SK-N-SH treated with all-trans-retinoic acid at 6 μM for 48 hours (cell line): ENCODE data around the gene PLCB1.

Experiments used
- ATAC-seq: fragments of 200-7000 bp; cut with Tn5 transposase; 3 replicates; pipeline ENCODE4 v1.9.1; 2020; ENCODE audit warnings: mild to moderate bottlenecking, moderate library complexity
- BACH2 ChIP-seq: fragments of 250-450 bp; sonication (Bioruptor Pico); IDR thresholded peaks from 2 replicates; pipeline ENCODE4 v1.9.0; 2021; ENCODE audit warnings: mild to moderate bottlenecking, borderline replicate concordance
- CREB5 ChIP-seq: fragments of 250-450 bp; sonication (Bioruptor Pico); IDR thresholded peaks from 2 replicates; pipeline ENCODE4 v1.5.1; 2020; ENCODE audit warnings: low read depth, mild to moderate bottlenecking, moderate library complexity
- CSDC2 ChIP-seq: fragments of 250-450 bp; sonication (Bioruptor Pico); IDR thresholded peaks from 2 replicates; pipeline ENCODE4 v1.5.0; 2020; ENCODE audit warnings: mild to moderate bottlenecking, moderate library complexity
- CSRNP3 ChIP-seq: fragments of 250-450 bp; sonication (Bioruptor Pico); IDR thresholded peaks from 2 replicates; pipeline ENCODE4 v1.5.1; 2021; ENCODE audit warnings: mild to moderate bottlenecking, moderate library complexity
- GLIS3 ChIP-seq: fragments of 250-450 bp; sonication (Bioruptor Pico); IDR thresholded peaks from 2 replicates; pipeline ENCODE4 v1.5.0; 2020; ENCODE audit warnings: mild to moderate bottlenecking, moderate library complexity
- ISL1 ChIP-seq: fragments of 250-450 bp; sonication (Bioruptor Pico); IDR thresholded peaks from 2 replicates; pipeline ENCODE4 v2.1.2; 2022; ENCODE audit warnings: mild to moderate bottlenecking, moderate library complexity
- OSR1 ChIP-seq: fragments of 250-450 bp; sonication (Bioruptor Pico); IDR thresholded peaks from 2 replicates; pipeline ENCODE4 v1.8.0; 2022; ENCODE audit warnings: moderate library complexity, mild to moderate bottlenecking, inconsistent platforms
- PATZ1 ChIP-seq: fragments of 250-450 bp; sonication (Bioruptor Pico); IDR thresholded peaks from 2 replicates; pipeline ENCODE4 v1.8.0; 2020; ENCODE audit warnings: mild to moderate bottlenecking, moderate library complexity, borderline replicate concordance
- POU6F1 ChIP-seq: fragments of 250-450 bp; sonication (Bioruptor Pico); IDR thresholded peaks from 2 replicates; pipeline ENCODE4 v1.8.0; 2021; ENCODE audit warnings: low read depth, mild to moderate bottlenecking, moderate library complexity, borderline replicate concordance
- PPARA ChIP-seq: fragments of 250-450 bp; sonication (Bioruptor Pico); IDR thresholded peaks from 2 replicates; pipeline ENCODE4 v1.5.0; 2020; ENCODE audit warnings: mild to moderate bottlenecking, borderline replicate concordance
- RARB ChIP-seq: fragments of 250-450 bp; sonication (Bioruptor Pico); IDR thresholded peaks from 2 replicates; pipeline ENCODE4 v1.8.0; 2021; ENCODE audit warnings: mild to moderate bottlenecking, moderate library complexity
- SNAI2 ChIP-seq: fragments of 250-450 bp; sonication (Bioruptor Pico); IDR thresholded peaks from 2 replicates; pipeline ENCODE4 v1.5.0; 2020; ENCODE audit warnings: mild to moderate bottlenecking, moderate library complexity
- TOX ChIP-seq: fragments of 250-450 bp; sonication (Bioruptor Pico); IDR thresholded peaks from 2 replicates; pipeline ENCODE4 v1.8.0; 2021; ENCODE audit warnings: mild to moderate bottlenecking, moderate library complexity, borderline replicate concordance
- TSHZ2 ChIP-seq: fragments of 250-450 bp; sonication (Bioruptor Pico); IDR thresholded peaks from 2 replicates; pipeline ENCODE4 v1.5.0; 2020; ENCODE audit warnings: mild to moderate bottlenecking, moderate library complexity
- ZC3H10 ChIP-seq: fragments of 250-450 bp; sonication (Bioruptor Pico); IDR thresholded peaks from 2 replicates; pipeline ENCODE4 v1.5.1; 2021; ENCODE audit warnings: mild to moderate bottlenecking, moderate library complexity
- ZFP3 ChIP-seq: fragments of 250-450 bp; sonication (Bioruptor Pico); IDR thresholded peaks from 2 replicates; pipeline ENCODE4 v1.5.0; 2020; ENCODE audit warnings: mild to moderate bottlenecking, moderate library complexity
- ZFP30 ChIP-seq: fragments of 450-650 bp; formaldehyde crosslinking; IDR thresholded peaks from 2 replicates; pipeline ENCODE4 v1.5.0; 2022; ENCODE audit warnings: mild to moderate bottlenecking, moderate library complexity
- ZNF70 ChIP-seq: fragments of 450-650 bp; formaldehyde crosslinking; IDR thresholded peaks from 2 replicates; pipeline ENCODE4 v1.5.0; 2020; ENCODE audit warnings: mild to moderate bottlenecking, moderate library complexity
- ZNF8 ChIP-seq: fragments of 450-650 bp; formaldehyde crosslinking; IDR thresholded peaks from 2 replicates; pipeline ENCODE4 v1.5.0; 2020; ENCODE audit warnings: mild to moderate bottlenecking, moderate library complexity

Gene PLCB1

GRCh38 chr20:8223091-8223870, 91.2 kb downstream of the PLCB1 start:
- TF ChIP-seq ZNF70 (CRISPR knock-in tag) (no peak), CREB5 (CRISPR knock-in tag) (no peak), ISL1 (CRISPR knock-in tag) (no peak), SNAI2 (no peak), POU6F1 (CRISPR knock-in tag) (no peak)
- peak; percentile 86 for ATAC-seq

- no peak for ATAC-seq
These were observed 93.6 kb downstream of the PLCB1 start for GRCh38 chr20:8225658-8226057.

GRCh38 chr20:8226106-8226505, 94.0 kb downstream of the PLCB1 start:
- TF ChIP-seq RARB (CRISPR knock-in tag) (no peak), CREB5 (CRISPR knock-in tag) (no peak), ISL1 (CRISPR knock-in tag) (no peak), SNAI2 (no peak), PATZ1 (CRISPR knock-in tag) (no peak), CSDC2 (CRISPR knock-in tag) (no peak), ZNF70 (CRISPR knock-in tag) (no peak), TSHZ2 (no peak)
- no peak for ATAC-seq

More at GRCh38 chr20:8225658-8226057, 93.6 kb downstream of the PLCB1 start:
- TF ChIP-seq SNAI2 (no peak), ZNF8 (no peak)
- TF ChIP-seq, all 23 proteins: peak for 0

GRCh38 chr20:8227293-8227692, 95.2 kb downstream of the PLCB1 start:
- no peak for ATAC-seq
- no peak for TF ChIP-seq PATZ1 (CRISPR knock-in tag)
- TF ChIP-seq TOX (CRISPR knock-in tag), result no peak
- no peak for TF ChIP-seq TSHZ2
- no peak for TF ChIP-seq GLIS3 (CRISPR knock-in tag)
- no peak for TF ChIP-seq ZNF8
- no peak for TF ChIP-seq ZC3H10
- no peak for TF ChIP-seq ZFP3 (CRISPR knock-in tag)
- no peak for TF ChIP-seq ISL1 (CRISPR knock-in tag)
- no peak for TF ChIP-seq RARB (CRISPR knock-in tag)
- TF ChIP-seq OSR1 (CRISPR knock-in tag), result no peak
- TF ChIP-seq SNAI2, result no peak
- no peak for TF ChIP-seq PPARA (CRISPR knock-in tag)
- TF ChIP-seq CSRNP3 (CRISPR knock-in tag), result no peak
- TF ChIP-seq BACH2 (CRISPR knock-in tag), result no peak
- no peak for TF ChIP-seq ZFP30 (CRISPR knock-in tag)
- no peak for TF ChIP-seq CSDC2 (CRISPR knock-in tag)
- no peak for TF ChIP-seq ZNF70 (CRISPR knock-in tag)
